Calu3 (cell line): ENCODE results near the gene SHANK2. TPM values are rescaled to one million over a fixed set of nuclear protein-coding genes. Genes with fewer than 3 reads are reported as not detected.
A peak's percentile ranks its signal among the peaks of the same experiment; 100 is the strongest.

ENCODE experiments used
- BruUV-seq: library from RNA; stranded (reverse); fragments of 400-500 nt; replicated peaks from 2 replicates; lab custom pipeline; 2021; lab: Mats Ljungman, UMichigan
- CTCF ChIA-PET: fragments of 300-600 bp; sonication (Branson Sonifier 250); formaldehyde crosslinking; loops from one replicate; lab custom pipeline; 2022; ENCODE audit warnings: antibody characterized with exemption; lab: Charles Lee
- DNase-seq: peaks from one replicate; pipeline ENCODE4 v3.0.0; 2022
- H3K27ac Mint-ChIP-seq: one replicate; pipeline ENCODE4 v1.8.0; 2022; ENCODE audit warnings: mixed read lengths; ENCODE audit not compliant: unreplicated experiment
- H3K27me3 Mint-ChIP-seq: one replicate; pipeline ENCODE4 v1.8.0; 2022; ENCODE audit warnings: mixed read lengths; ENCODE audit not compliant: unreplicated experiment
- H3K36me3 Mint-ChIP-seq: one replicate; pipeline ENCODE4 v1.8.0; 2022; ENCODE audit warnings: mild to moderate bottlenecking, moderate library complexity, mixed read lengths; ENCODE audit not compliant: insufficient read depth, unreplicated experiment
- H3K4me1 Mint-ChIP-seq: one replicate; pipeline ENCODE4 v1.8.0; 2022; ENCODE audit warnings: mild to moderate bottlenecking, low read depth, mixed read lengths; ENCODE audit not compliant: unreplicated experiment
- H3K4me3 Mint-ChIP-seq: one replicate; pipeline ENCODE4 v1.8.0; 2022; ENCODE audit warnings: mild to moderate bottlenecking, low read depth, moderate library complexity, mixed read lengths; ENCODE audit not compliant: unreplicated experiment
- H3K9me3 Mint-ChIP-seq: one replicate; pipeline ENCODE4 v1.8.0; 2022; ENCODE audit warnings: low read depth, mixed read lengths; ENCODE audit not compliant: unreplicated experiment
- intact Hi-C: fragments of 100-400 bp; cut with micrococcal nuclease; formaldehyde crosslinking; loops from one replicate; pipeline ENCODE4 v1.10.0; 2022; ENCODE audit not compliant: unreplicated experiment
- total RNA-seq: library from RNA; stranded (reverse); gene quantifications from 2 replicates; pipeline ENCODE4 v1.2.3, GENCODE V29; 2022
- TF ChIP-seq, protein P1 (sequence below): fragments of 200-600 bp; IDR thresholded peaks from one replicate; pipeline ENCODE4 v1.8.0; 2022; ENCODE audit warnings: antibody characterized with exemption; ENCODE audit not compliant: unreplicated experiment

Gene SHANK2
- total RNA-seq, 1 experiment from 2014 or later = 118 TPM

GRCh38 chr11:71245601-71246391, 6.6 kb downstream of the SHANK2 start:
- Mint-ChIP-seq H3K36me3 (peaks cover 20% of the 10 kb centered on the region), H3K4me3 (no peak overlapping the region), H3K9me3 (no peaks in the 10 kb centered on the region), H3K27ac (no peak overlapping the region), H3K27me3 (no peaks in the 10 kb centered on the region), H3K4me1 (peaks cover 41% of the 10 kb centered on the region)
- intact Hi-C loops = loop anchor here (10.0 kb wide), 1 partner anchor 111 kb away; no protein-coding TSS in a partner anchor
- TF ChIP-seq, protein P1, sequence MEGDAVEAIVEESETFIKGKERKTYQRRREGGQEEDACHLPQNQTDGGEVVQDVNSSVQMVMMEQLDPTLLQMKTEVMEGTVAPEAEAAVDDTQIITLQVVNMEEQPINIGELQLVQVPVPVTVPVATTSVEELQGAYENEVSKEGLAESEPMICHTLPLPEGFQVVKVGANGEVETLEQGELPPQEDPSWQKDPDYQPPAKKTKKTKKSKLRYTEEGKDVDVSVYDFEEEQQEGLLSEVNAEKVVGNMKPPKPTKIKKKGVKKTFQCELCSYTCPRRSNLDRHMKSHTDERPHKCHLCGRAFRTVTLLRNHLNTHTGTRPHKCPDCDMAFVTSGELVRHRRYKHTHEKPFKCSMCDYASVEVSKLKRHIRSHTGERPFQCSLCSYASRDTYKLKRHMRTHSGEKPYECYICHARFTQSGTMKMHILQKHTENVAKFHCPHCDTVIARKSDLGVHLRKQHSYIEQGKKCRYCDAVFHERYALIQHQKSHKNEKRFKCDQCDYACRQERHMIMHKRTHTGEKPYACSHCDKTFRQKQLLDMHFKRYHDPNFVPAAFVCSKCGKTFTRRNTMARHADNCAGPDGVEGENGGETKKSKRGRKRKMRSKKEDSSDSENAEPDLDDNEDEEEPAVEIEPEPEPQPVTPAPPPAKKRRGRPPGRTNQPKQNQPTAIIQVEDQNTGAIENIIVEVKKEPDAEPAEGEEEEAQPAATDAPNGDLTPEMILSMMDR = no peak
- no peak for DNase-seq
- BruUV-seq = no TSS peak
- CTCF ChIA-PET = no interaction called here

DNA sequence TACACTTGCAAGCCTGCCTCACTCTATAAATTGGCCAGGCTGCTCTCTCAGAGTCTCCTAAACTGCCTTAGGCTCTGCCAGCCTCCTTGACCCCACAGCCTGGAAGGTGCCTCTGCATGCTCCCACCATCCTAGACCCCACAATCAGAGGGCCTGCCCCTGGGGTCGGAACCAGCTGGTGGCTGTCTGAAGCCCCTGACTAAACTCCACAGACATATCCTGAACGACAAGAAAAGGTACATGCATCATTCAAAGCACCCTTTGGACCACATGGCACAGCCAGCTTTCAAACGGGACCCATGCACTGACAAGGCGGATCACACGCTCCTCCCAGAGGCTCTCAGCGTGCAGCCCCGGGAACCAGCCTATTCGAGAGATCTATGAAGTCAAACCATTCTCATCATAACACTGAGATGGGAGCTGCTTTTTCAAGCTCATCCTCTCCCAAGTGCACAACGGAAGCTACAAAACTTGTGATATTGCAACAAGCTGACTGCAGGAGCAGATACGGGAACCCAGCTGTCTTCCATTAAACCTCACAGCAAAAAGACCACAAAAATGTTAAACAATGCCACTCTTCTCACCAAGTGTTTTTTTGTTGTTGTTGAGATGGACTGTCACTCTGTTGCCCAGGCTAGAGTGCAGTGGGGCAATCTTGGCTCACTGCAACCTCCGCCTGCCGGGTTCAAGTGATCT, 8.1 kb downstream of the SHANK2 start:
- H3K9me3 Mint-ChIP-seq = no peaks in the 10 kb centered on the region
- CTCF ChIA-PET = no interaction called here
- DNase-seq = no peak
- H3K36me3 Mint-ChIP-seq = peaks cover 16% of the 10 kb centered on the region
- H3K27ac Mint-ChIP-seq = no peak overlapping the region
- no TSS peak for BruUV-seq
- no peak overlapping the region for H3K4me3 Mint-ChIP-seq
- H3K27me3 Mint-ChIP-seq = no peaks in the 10 kb centered on the region
- intact Hi-C loops = loop anchor here (10.0 kb wide), 1 partner anchor 109 kb away; no protein-coding TSS in a partner anchor
- H3K4me1 Mint-ChIP-seq = peaks cover 32% of the 10 kb centered on the region
- TF ChIP-seq, protein P1 = no peak

GRCh38 chr11:71242391-71242790, 10.0 kb downstream of the SHANK2 start:
- peaks cover 32% of the 10 kb centered on the region for H3K4me1 Mint-ChIP-seq
- no TSS peak for BruUV-seq
- H3K27ac Mint-ChIP-seq = no peak overlapping the region
- no peak overlapping the region for H3K4me3 Mint-ChIP-seq
- CTCF ChIA-PET = no interaction called here
- no peak for DNase-seq
- H3K36me3 Mint-ChIP-seq = peaks cover 12% of the 10 kb centered on the region
- TF ChIP-seq, protein P1 = no peak
- no peaks in the 10 kb centered on the region for H3K27me3 Mint-ChIP-seq
- H3K9me3 Mint-ChIP-seq = no peaks in the 10 kb centered on the region
- intact Hi-C loops = loop anchor here (10.0 kb wide), 1 partner anchor 108 kb away; no protein-coding TSS in a partner anchor

GRCh38 chr11:71241721-71242259, 10.6 kb downstream of the SHANK2 start:
- Mint-ChIP-seq H3K27me3 (no peaks in the 10 kb centered on the region), H3K4me1 (peaks cover 32% of the 10 kb centered on the region), H3K4me3 (peak overlapping the region; percentile 55), H3K36me3 (peaks cover 14% of the 10 kb centered on the region), H3K9me3 (no peaks in the 10 kb centered on the region), H3K27ac (peak overlapping the region; percentile 36)
- no peak for DNase-seq
- intact Hi-C loops = loop anchor here (10.0 kb wide), 1 partner anchor 107 kb away; no protein-coding TSS in a partner anchor
- BruUV-seq = no TSS peak
- CTCF ChIA-PET = interaction anchor here (0.9 to 1.4 kb wide), 4 partner anchors 11 to 87 kb away, joined by 4 to 8 read pairs (median 6); partner anchors contain the start of gene SHANK2
- TF ChIP-seq, protein P1 = no peak
